Inferior parietal cortex (tissue), 1 donor: Measurements from ENCODE around the gene ATP6V1G1.

Experiments used
- DNase-seq: peaks from one replicate; pipeline ENCODE4 v3.0.0-alpha.2; 2016; ENCODE audit errors: extremely low spot score

ATP6V1G1 gene

DNA sequence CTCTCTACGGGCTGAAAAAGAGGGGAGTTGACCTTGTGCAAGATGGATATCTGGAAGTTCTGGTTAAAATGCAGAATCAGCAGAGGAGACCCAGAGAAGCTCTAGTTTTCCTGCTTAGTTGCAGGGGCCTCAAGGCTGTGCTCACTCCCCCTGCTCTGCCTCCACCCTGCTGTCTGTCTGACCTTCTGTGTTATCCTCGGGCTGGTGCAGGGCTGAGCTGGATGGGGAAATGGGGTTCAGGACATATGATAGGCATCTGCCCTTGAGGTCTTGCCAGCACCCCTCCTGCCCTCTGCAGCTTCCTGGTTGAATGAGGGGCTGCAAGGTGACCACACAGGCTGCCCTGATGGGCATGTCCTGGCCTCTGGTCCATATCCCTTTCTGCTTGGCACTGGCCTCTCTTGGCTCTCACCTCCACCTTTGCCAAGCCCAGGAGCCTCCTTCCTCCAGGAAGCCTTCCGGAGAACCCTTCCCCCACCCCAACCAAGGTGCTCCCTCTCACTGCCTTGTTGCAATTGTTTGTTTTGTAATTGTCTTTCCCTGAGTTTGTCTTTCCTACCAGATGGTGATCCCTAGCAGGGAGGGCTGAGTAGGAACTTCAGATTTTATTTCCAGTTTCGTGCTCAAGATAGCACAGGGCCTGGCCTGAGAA lies 24.8 kb downstream of the ATP6V1G1 start:
- DNase-seq: no peak

GRCh38 chr9:114613087-114613486 lies 25.5 kb downstream of the ATP6V1G1 start:
- no peak for DNase-seq

- no peak for DNase-seq
Measured at GRCh38 chr9:114613919-114614318, 26.4 kb downstream of the ATP6V1G1 start.

- DNase-seq: no peak
Measured at GRCh38 chr9:114614373-114614772, 26.8 kb downstream of the ATP6V1G1 start.

GRCh38 chr9:114616684-114617520 lies 29.3 kb downstream of the ATP6V1G1 start:
- peak; percentile 28 for DNase-seq

- DNase-seq: peak; percentile 59
Measured at GRCh38 chr9:114619191-114619761, 31.7 kb downstream of the ATP6V1G1 start.

GRCh38 chr9:114621561-114621960 lies 34.0 kb downstream of the ATP6V1G1 start:
- DNase-seq: no peak

GRCh38 chr9:114621975-114622609 lies 34.5 kb downstream of the ATP6V1G1 start:
- no peak for DNase-seq

- no peak for DNase-seq
Measured at GRCh38 chr9:114624677-114625076, 37.1 kb downstream of the ATP6V1G1 start.

DNA sequence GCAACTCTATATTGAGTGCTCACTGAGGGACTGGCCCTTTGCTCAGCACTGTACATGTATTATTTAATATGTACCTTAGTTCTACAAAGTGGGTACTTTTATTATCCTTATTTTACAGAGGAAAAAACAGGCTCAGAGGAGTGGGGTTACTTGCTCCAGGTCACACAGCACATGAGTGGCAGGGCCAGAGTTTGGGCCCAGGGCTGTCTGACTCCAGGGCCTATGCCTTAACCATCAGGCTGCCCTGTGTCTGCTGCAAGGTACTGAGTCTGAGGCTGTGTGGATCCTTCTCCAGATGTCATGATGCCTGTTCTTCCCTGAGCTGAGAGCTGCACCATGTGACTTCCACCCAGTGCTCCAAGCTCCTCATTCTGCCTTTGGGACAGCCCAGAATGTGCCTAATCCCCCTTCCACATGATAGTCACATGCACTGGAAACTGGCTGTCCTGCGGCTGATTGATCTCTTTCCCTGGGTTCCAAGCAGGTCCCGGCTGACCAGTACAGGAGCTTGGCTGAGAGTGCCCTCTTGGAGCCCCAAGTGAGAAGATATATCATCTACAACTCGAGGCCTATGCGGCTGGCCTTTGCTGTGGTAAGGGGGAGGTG lies 38.9 kb downstream of the ATP6V1G1 start:
- DNase-seq: no peak

DNA sequence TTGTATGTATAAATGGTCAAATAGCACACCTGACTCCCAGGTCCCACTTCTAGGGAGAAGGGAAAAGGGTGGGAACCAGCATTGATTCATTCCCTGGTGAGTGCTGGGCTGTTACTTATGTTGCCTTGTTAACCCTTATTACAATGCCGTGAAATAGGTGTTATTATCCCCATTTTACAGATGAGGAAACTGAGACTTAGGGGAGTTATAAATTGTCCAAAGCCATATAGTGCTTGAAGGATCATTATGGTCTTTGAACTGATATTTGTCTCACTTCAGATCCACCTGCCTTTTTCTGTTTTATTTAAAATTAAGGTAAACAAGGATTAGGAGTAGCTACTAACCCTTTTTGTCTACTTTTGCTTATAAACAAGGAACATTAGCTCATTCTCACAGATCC lies 40.0 kb downstream of the ATP6V1G1 start:
- DNase-seq: no peak

DNA sequence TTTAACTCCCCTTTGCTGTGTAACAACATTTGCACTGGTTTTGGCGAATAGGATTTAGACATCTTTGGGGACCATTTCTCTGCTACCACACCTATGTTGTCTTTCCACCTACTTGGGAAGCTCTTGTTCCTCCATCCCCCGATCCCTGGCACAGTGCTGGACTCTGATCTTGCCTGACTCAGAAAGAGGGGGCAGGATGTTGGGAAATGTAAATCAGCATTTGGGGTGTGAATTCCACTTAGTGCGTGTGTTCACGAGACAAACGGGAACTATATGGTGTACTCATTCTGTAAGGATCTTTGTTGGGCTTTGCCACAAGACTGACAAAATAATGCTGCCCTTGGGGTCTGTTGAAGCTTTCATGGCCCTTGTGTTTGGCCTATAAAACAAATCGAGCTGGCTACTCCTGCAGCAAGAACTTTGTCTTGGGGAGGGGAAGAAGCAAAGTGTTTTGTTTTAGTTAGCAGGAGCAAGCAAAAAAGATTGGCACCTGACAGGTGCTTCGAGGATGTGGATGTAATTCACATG lies 42.1 kb downstream of the ATP6V1G1 start:
- DNase-seq: peak; percentile 45

- DNase-seq: no peak
Measured at GRCh38 chr9:114631166-114631565, 43.6 kb downstream of the ATP6V1G1 start.

GRCh38 chr9:114633438-114634089 lies 46.0 kb downstream of the ATP6V1G1 start:
- DNase-seq: no peak

DNA sequence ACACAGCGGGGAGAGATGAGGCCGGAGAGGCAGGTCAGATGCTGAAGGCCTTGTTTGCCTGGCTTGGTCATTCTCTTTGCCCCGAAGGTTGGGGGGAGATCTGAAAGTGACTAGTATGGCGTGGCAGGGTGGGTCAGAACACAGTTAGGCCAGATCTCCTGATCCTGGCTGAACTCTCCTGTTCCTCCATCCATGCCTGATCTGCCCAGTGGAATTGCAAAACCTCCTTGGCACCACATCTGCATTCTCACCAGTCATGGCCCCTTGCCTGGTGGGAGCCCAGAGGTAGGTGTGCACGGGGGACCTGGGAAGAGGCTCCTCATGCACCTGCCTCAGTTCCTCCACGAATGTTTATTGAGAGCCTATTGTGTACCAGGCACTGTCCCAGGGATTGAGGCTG lies 46.8 kb downstream of the ATP6V1G1 start:
- DNase-seq: no peak

GRCh38 chr9:114638404-114638803 lies 50.8 kb downstream of the ATP6V1G1 start:
- no peak for DNase-seq

DNA sequence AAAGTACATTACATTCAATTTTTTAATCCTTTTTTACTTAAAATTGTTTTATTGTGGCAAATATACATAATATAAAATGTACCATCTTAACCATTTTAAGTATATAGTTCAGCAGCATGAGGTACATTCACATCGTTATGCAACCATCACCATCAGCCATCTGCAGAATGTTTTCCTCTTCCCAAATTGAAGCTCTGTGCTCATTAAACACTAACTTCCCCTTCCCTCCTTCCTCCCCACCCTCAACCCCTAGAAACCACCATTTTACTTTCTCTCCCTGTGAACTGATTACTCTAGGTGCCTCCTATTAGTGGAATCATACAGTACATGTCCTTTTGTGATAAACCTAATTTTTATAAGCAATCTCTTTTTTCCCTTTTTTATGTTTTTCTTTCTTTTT lies 54.4 kb downstream of the ATP6V1G1 start:
- no peak for DNase-seq

DNA sequence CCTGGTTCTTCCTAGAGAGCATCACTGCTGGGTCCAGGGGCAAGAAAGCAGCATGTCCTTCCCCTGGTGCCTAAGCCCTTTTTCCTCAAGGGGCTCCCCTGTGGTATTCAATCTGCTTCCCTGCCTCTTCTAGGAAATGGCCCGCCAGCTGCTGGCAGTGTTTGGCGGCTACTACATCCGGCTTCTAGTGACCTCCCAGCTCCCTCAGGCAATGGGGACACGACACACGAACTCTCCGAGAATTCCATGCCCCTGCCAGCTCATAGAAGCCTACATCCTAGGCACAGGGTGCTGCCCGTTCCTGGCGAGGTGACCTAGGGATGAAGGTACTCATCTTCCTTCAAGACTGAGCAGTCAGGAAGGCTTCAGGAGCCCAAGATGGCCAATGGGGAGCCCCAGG lies 55.4 kb downstream of the ATP6V1G1 start:
- no peak for DNase-seq

GRCh38 chr9:114643896-114644295 lies 56.3 kb downstream of the ATP6V1G1 start:
- no peak for DNase-seq
